Lung (tissue), 12 donors: Measurements from ENCODE around the gene CACNA1H. TPM values are rescaled to one million over a fixed set of nuclear protein-coding genes. Genes with fewer than 3 reads are reported as not detected.

Experiments
- ATAC-seq: fragments of 200-7000 bp; cut with Tn5 transposase; one replicate; pipeline ENCODE4 v1.9.1; 2020; ENCODE audit warnings: moderate number of reproducible peaks; ENCODE audit not compliant: insufficient read depth, low FRiP score
- DNase-seq, 3 donors: peaks; one replicate each; pipeline ENCODE4 v3.0.0-alpha.2; 2013 to 2017
- H3K27ac ChIP-seq, 2 donors: one replicate each; pipeline ENCODE4 v1.5.1; 2013; ENCODE audit warnings: mild to moderate bottlenecking in 2 of 2, moderate library complexity in 2 of 2, control low read depth in 1 of 2, inconsistent platforms in 1 of 2, low read depth in 1 of 2, low read length in 1 of 2
- H3K27me3 ChIP-seq, 3 donors: one replicate each; pipeline ENCODE4 v1.5.1; 2013; ENCODE audit warnings: low read length in 2 of 3; ENCODE audit not compliant: control insufficient read depth in 3 of 3, insufficient read depth in 3 of 3
- H3K36me3 ChIP-seq, 4 donors: one replicate each; pipeline ENCODE4 v1.5.1; 2013; ENCODE audit warnings: low read length in 4 of 4, mild to moderate bottlenecking in 1 of 4, moderate library complexity in 1 of 4; ENCODE audit not compliant: control insufficient read depth in 4 of 4, insufficient read depth in 4 of 4
- H3K4me1 ChIP-seq, 5 donors: one replicate each; pipeline ENCODE4 v1.5.1; 2013; ENCODE audit warnings: low read length in 5 of 5, mild to moderate bottlenecking in 2 of 5, moderate library complexity in 1 of 5; ENCODE audit not compliant: control insufficient read depth in 5 of 5, insufficient read depth in 5 of 5
- H3K4me3 ChIP-seq: one replicate; pipeline ENCODE4 v1.5.1; 2013; ENCODE audit warnings: mild to moderate bottlenecking, control low read depth, moderate library complexity
- H3K9ac ChIP-seq, 2 donors: one replicate each; pipeline ENCODE4 v1.5.1; 2013; ENCODE audit warnings: low read length in 2 of 2, control low read depth in 1 of 2; ENCODE audit not compliant: insufficient read depth in 1 of 2
- H3K9me3 ChIP-seq, 4 donors: one replicate each; pipeline ENCODE4 v1.5.1; 2013; ENCODE audit warnings: low read length in 3 of 4, mild to moderate bottlenecking in 1 of 4, moderate library complexity in 1 of 4; ENCODE audit not compliant: control insufficient read depth in 4 of 4, insufficient read depth in 3 of 4
- WGBS, 2 donors: extraction: QIAGEN DNeasy Blood & Tissue Kit; methylation state at CpG; one replicate each; pipeline ENCODE4 v1.1.7; 2013; 5-methylcytosine and 5-hydroxymethylcytosine counted together
- polyA plus RNA-seq, 2 donors: library from polyadenylated mRNA; stranded (reverse); fragments of 200-250 nt; gene quantifications; one replicate each; pipeline ENCODE4 v1.2.1, GENCODE V29; 2013
- total RNA-seq, 2 donors: library from RNA; depleted of rRNA in 1 of 2; stranded (reverse); fragments of >200 nt in 1 of 2; gene quantifications; one replicate each; pipeline ENCODE4 v1.2.1, GENCODE V29; 2014 to 2021
- TF ChIP-seq, protein P1 (sequence below): IDR thresholded peaks from 2 replicates; pipeline ENCODE4 v1.5.1; 2012; ENCODE audit warnings: mild to moderate bottlenecking; ENCODE audit errors: control extremely low read depth, extremely low read depth
- donor health status: control.
- donor health status: control.
- donor health status: Bipolar disorder and iron deficiency.
- donor health status: healthy.
- donor health status: DM: yes; HTN: yes; CAD: no.

The CACNA1H gene
- total and polyA plus RNA-seq, 4 donors: 5.0 to 10.3 (median 6.7) TPM

DNA sequence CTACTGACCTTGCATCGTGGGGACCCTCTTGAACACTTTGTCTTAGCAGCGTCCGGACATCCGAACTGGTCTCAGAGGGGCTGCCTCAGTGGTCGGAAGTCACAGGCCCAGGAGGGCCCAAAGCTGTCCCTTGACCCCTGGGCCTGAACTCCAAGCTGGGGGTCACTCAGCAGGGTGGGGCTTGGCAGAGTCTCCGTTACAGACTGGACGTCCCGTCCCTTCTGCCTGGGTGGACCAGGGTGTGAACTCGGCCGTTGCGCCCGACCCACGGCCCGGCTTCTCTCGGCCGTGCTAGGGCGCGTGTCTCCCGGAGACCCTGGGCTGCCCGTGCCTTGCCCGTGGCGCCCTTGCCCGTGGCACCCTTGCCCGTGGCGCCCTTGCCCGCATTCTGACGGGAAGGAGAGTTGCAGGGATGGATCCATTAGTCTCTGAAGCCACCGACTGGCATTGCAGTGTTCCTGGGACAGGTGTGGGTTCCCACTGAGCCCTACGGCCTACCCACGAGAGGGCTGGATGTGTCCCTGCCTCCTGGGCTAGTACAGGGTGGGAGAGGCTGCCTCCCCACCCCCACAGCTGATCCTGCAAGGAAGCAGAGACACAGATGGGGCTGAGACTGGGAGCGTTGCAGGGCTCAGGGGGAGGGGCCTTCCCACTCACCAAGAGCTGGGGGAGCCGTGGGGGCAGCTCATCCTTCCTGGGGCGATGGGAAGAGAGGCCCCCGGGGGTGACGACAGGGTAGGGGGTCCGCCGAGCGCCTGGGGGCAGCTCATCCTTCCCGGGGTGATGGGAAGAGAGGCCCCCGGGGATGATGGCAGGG lies 4.9 kb downstream of the CACNA1H start:
- Histone ChIP-seq H3K4me1 (peaks cover 0 to 38% (median 11%) of the 10 kb centered on the region in 5 donors), H3K9me3 (no peaks in the 10 kb centered on the region), H3K9ac (no peak overlapping the region), H3K4me3 (no peak overlapping the region), H3K27ac (no peak overlapping the region), H3K27me3 (peaks cover 9 to 23% (median 13%) of the 10 kb centered on the region in 3 donors), H3K36me3 (no peaks in the 10 kb centered on the region)
- TF ChIP-seq, protein P1, sequence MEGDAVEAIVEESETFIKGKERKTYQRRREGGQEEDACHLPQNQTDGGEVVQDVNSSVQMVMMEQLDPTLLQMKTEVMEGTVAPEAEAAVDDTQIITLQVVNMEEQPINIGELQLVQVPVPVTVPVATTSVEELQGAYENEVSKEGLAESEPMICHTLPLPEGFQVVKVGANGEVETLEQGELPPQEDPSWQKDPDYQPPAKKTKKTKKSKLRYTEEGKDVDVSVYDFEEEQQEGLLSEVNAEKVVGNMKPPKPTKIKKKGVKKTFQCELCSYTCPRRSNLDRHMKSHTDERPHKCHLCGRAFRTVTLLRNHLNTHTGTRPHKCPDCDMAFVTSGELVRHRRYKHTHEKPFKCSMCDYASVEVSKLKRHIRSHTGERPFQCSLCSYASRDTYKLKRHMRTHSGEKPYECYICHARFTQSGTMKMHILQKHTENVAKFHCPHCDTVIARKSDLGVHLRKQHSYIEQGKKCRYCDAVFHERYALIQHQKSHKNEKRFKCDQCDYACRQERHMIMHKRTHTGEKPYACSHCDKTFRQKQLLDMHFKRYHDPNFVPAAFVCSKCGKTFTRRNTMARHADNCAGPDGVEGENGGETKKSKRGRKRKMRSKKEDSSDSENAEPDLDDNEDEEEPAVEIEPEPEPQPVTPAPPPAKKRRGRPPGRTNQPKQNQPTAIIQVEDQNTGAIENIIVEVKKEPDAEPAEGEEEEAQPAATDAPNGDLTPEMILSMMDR: no peak
- WGBS, 2 donors: 79 to 86% methylated on average over 40 of the region's 40 CpGs
- DNase-seq: no peak
- no peak for ATAC-seq

- DNase-seq: peak; percentile 58 to 76 (median 74)
Observed at GRCh38 chr16:1158456-1159324, 5.8 kb downstream of the CACNA1H start.

DNA sequence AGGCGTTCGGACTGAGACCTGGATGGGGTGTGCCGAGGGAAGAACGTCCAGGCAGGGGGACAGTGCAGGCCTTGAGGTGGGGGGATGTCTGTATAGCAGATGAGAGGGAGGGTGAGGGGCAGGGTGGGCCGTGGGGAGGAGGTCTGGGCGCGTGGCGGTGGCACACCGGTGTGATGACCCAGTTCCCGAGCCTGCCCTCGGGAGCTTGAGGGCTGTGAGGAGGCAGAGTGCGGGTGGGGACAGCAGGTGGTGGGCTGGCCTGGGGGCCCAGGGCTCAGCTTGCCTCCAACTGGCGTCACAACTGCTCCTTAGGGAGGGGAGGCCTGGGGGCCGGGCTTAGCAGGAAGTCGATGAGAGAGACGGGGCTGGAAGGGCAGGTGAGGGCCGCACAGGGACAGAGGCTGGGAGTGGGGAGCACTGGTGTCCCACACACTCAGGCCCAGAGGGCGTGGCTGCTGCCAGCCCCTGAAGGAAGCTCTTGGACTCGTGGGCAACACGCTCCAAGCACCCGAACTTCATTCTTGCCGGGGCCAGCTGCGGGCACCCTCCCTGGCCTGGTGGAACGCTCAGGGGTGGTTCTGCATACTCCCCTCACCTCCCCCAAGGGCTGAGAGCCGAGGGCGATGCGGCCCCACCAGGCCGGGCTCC lies 6.5 kb downstream of the CACNA1H start:
- Histone ChIP-seq H3K9me3 (no peaks in the 10 kb centered on the region), H3K27me3 (peaks cover 9 to 22% (median 12%) of the 10 kb centered on the region in 3 donors), H3K4me1 (peaks cover 0 to 34% (median 11%) of the 10 kb centered on the region in 5 donors), H3K36me3 (no peaks in the 10 kb centered on the region), H3K9ac (no peak overlapping the region), H3K27ac (no peak overlapping the region), H3K4me3 (no peak overlapping the region)
- TF ChIP-seq, protein P1: no peak
- DNase-seq: no peak
- WGBS, 2 donors: 41 to 63% methylated on average over 28 of the region's 28 CpGs
- ATAC-seq: no peak

More at GRCh38 chr16:1158456-1159324, 5.8 kb downstream of the CACNA1H start:
- H3K4me3 ChIP-seq: no peak overlapping the region
- H3K9me3 ChIP-seq: no peaks in the 10 kb centered on the region
- no peak overlapping the region for H3K27ac ChIP-seq
- no peak overlapping the region for H3K9ac ChIP-seq
- 33 to 48% methylated on average over 56 to 65 of the region's 65 CpGs for WGBS, 2 donors
- H3K27me3 ChIP-seq: peaks cover 9 to 23% (median 13%) of the 10 kb centered on the region in 3 donors
- no peak for ATAC-seq
- peaks cover 0 to 38% (median 11%) of the 10 kb centered on the region in 5 donors for H3K4me1 ChIP-seq
- no peaks in the 10 kb centered on the region for H3K36me3 ChIP-seq
- TF ChIP-seq, protein P1: no peak
